GM19467 (cell line): ENCODE results near the gene RPS6KA5.
"Not testable (repeated sequence)": the region's sequence is repeated elsewhere in the genome, so short reads cannot be mapped to it uniquely, and the experiment has no call there.

Experiments
- ATAC-seq: cut with Tn5 transposase; IDR thresholded peaks from one replicate; pipeline ENCODE4 v1.9.1; 2021; ENCODE audit warnings: mild to moderate bottlenecking, moderate library complexity; ENCODE audit not compliant: unreplicated experiment

RPS6KA5 gene

GRCh38 chr14:90883782-90884181 is 176.7 kb downstream of the RPS6KA5 start:
- no peak for ATAC-seq

GRCh38 chr14:90883197-90883596 is 177.2 kb downstream of the RPS6KA5 start:
- no peak for ATAC-seq

GRCh38 chr14:90880282-90880681 is 180.2 kb downstream of the RPS6KA5 start:
- no peak for ATAC-seq

GRCh38 chr14:90874599-90874998 is 185.8 kb downstream of the RPS6KA5 start:
- ATAC-seq = no peak

GRCh38 chr14:90871605-90872233 is 188.7 kb downstream of the RPS6KA5 start:
- no peak for ATAC-seq

DNA sequence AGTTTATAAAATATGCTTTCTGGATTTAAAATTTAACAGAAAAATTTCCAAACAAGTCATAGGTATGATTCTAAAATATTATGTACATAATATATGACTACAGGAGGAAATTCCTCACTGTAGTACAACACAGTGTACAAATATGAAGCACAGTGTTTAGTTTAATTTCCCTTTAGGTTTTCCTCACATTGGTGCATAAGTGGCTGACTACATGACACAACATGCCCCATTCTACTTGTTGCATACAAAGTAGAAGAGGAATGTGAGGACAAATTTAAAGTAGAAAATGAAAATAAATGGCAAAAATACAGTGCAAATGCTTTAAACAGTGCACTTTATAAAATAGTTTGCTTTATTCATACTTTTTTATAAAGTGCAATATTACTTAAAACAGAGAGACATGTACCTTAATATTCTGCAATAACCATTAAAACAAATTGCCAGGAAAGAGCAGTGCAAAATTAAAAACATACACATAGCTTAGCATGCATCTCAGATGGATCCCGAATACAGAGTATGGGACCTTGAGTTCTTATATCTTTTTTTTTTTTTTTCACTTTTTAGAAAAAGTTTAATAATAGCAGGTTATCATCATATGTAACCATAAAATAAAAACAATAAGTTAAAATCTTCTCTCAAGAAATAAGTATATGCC is 189.4 kb downstream of the RPS6KA5 start:
- ATAC-seq = no peak

- ATAC-seq = no peak
Observed at GRCh38 chr14:90867501-90867900, 192.9 kb downstream of the RPS6KA5 start.

DNA sequence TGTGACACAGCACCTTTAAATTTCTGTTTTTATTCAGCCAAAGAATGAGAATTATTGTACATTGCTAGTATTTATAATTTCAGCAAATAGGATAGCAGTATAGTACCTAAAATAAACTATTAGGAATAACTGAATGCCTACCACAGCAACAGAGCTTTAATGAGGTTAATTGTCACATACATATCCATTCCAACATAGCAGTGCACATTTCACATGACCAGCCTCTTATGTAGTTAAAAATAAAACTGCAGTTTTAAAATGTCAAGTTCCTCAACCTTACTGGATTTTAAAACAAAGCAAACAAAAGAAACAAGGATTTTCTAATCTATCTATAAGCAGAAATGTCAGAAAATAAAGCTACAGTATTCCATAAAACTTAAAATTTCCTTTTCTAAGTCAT is 193.6 kb downstream of the RPS6KA5 start:
- ATAC-seq = no peak

DNA sequence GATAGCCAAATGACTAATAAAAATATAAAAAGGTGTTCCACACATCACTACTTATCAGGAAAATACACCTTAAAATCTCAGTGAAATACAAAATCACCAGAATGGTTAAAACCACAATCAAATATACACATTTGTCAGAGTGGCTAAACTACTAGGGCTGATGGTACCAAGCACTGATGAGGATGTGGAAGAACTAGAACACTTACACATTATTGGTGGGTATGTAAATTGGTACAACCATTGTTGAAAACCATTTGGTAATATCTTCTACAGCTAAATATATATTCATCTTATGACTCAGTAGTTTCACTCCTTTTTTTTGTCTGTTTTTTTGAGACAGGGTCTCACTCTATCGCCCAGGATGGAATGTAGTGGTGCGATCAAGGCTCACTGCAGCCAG is 195.7 kb downstream of the RPS6KA5 start:
- no peak for ATAC-seq

- no peak for ATAC-seq
Observed at GRCh38 chr14:90858511-90858910, 201.9 kb downstream of the RPS6KA5 start.

DNA sequence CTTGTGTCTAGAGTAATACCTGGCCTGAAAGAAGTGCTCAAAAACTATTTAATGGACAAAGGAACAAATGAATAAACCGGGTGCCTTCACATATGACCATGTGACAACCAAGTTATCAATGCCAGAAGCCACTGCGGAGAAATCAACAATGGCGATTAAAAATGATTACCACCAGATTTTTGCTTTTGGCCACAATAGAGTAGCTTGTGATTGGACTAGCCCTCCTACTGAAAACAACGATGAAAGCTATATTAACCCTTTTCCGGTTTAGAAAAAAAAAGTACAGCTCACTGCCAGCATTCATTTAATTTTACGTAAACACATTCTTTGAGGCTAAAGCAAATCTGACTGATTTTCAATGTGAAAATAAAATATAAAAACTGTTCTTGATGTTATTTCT is 202.6 kb downstream of the RPS6KA5 start:
- no peak for ATAC-seq

GRCh38 chr14:90856115-90856514 is 204.3 kb downstream of the RPS6KA5 start:
- ATAC-seq = not testable (repeated sequence)

DNA sequence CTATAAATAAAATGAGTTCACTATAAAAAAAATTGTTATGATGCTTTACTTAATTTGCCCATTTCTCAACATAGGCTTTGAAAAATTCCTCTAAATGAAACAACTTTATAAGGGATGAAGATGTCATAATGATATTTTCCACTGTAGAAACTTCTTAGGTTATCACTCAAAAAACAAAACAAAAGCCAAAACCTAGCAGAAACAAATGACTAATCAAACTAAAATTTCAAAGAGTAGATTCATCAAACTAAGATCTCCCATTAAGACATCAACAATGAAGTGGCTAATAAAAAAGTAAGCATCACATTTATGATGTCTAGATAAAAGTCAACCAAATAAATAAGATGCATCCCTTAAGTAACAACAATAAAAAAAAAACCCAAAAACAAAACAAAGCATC is 207.3 kb downstream of the RPS6KA5 start:
- no peak for ATAC-seq

- ATAC-seq = no peak
Observed at GRCh38 chr14:90851327-90852036, 209.0 kb downstream of the RPS6KA5 start.

- ATAC-seq = no peak
Observed at GRCh38 chr14:90850487-90850886, 210.0 kb downstream of the RPS6KA5 start.

DNA sequence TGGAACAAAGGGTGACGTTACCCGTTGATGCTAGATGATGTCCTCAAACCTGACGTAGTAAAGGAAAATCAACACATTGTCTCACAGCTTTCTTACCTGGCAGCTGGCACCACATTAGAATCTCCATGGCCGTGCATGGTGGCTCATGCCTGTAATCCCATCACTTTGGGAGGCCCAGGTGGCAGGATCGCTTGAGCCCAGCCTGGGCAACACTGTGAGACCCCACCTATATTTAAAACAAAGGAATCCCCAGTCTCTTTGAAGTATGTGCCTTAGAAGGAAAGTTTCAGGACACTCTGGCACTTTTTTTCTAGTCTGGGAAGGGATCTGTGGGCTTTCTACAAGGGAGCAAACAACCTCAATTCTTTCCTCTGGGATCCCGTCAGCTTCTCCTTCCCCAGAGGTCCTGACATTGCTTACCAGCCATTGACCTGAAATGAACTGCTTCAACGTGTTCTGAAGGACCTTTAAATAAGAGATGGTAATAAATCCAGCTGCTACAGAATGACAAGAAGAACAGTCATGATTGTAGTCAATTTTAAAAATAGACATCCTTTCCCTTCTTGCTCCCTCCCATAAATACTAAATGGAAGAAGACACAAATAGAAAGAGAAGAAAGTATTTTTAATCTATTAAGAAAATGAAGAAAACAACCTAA is 210.5 kb downstream of the RPS6KA5 start:
- no peak for ATAC-seq

GRCh38 chr14:90848944-90849731 is 211.3 kb downstream of the RPS6KA5 start:
- no peak for ATAC-seq

DNA sequence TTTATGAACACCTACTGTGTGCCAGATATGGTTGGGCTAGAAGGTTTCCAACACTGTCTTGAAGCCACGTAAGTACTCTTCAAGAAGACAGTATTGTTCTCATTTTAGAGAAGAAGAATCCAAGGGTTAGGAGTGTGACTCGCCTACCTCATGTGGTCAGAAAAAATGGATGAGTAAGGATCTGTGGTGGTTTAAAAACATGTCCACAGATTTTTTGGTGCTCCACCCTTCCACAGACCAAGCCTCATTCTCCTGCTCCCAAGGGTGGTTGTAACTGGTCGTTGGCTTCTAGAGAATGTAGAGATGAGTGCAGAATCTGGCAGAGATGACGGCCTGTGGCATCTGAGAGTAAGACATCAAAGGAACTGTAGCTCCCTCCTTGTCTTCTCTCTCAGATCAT is 213.9 kb downstream of the RPS6KA5 start:
- no peak for ATAC-seq

DNA sequence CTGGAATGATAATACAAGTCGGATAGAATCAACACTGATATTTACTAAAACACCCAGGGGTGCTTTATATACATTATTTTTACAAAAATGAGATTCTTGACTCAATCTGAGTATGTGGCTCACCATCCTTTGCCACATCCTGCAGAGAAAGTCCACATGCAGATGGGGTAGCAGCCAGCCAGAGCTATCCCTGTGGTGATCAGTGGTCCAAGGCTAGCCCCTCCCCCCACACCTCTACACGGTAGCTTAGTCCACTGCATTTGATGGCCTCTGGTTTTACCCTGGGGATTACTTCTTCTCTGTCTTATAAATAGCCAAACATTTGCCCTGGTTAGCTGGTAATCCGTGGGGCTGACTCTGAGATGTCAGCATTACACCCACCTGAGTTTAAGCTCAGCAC is 216.1 kb downstream of the RPS6KA5 start:
- no peak for ATAC-seq

- no peak for ATAC-seq
Observed at GRCh38 chr14:90842726-90843125, 217.7 kb downstream of the RPS6KA5 start.

DNA sequence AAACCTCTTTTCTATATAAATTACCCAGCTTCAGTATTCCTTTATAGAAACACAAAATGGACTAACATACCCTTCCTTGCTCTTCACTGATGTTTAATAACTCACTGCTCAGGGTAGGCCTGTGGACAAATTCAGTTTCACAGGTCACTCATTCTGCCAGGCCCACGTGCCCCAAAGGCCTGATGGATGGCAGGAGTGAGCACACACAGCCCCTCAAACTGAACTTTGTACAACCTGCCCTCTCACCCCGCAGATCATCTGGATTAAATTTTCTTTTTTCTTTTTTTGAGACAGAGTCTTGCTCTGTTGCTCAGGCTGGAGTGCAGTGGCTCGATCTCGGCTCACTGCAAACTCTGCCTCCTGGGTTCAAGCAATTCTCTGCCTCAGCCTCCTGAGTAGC is 219.8 kb downstream of the RPS6KA5 start:
- not testable (repeated sequence) for ATAC-seq
